HG03354 (cell line): ENCODE results near the gene CADPS.
"Not testable (repeated sequence)": the region's sequence is repeated elsewhere in the genome, so short reads cannot be mapped to it uniquely, and the experiment has no call there.

Experiments used
- ATAC-seq: cut with Tn5 transposase; IDR thresholded peaks from one replicate; pipeline ENCODE4 v1.9.1; 2021; ENCODE audit warnings: mild to moderate bottlenecking; ENCODE audit not compliant: unreplicated experiment, poor library complexity, severe bottlenecking

The CADPS gene

GRCh38 chr3:62582495-62583172, 292.6 kb downstream of the CADPS start:
- ATAC-seq: no peak

GRCh38 chr3:62580485-62580884, 294.7 kb downstream of the CADPS start:
- not testable (repeated sequence) for ATAC-seq

GRCh38 chr3:62577153-62577552, 298.1 kb downstream of the CADPS start:
- no peak for ATAC-seq

GRCh38 chr3:62574266-62574898, 300.8 kb downstream of the CADPS start:
- no peak for ATAC-seq

- ATAC-seq: no peak
Measured at GRCh38 chr3:62571916-62572315, 303.3 kb downstream of the CADPS start.

- no peak for ATAC-seq
Measured at GRCh38 chr3:62570888-62571287, 304.3 kb downstream of the CADPS start.

- no peak for ATAC-seq
Measured at GRCh38 chr3:62569609-62570008, 305.6 kb downstream of the CADPS start.

GRCh38 chr3:62567097-62568021, 307.9 kb downstream of the CADPS start:
- no peak for ATAC-seq

GRCh38 chr3:62566022-62566557, 309.1 kb downstream of the CADPS start:
- no peak for ATAC-seq

- no peak for ATAC-seq
Measured at GRCh38 chr3:62562596-62562995, 312.6 kb downstream of the CADPS start.

GRCh38 chr3:62562017-62562416, 313.2 kb downstream of the CADPS start:
- no peak for ATAC-seq

- ATAC-seq: no peak
Measured at GRCh38 chr3:62559831-62560445, 315.3 kb downstream of the CADPS start.

- ATAC-seq: peak; percentile 61
Measured at GRCh38 chr3:62558549-62559112, 316.6 kb downstream of the CADPS start.

GRCh38 chr3:62557983-62558382, 317.2 kb downstream of the CADPS start:
- ATAC-seq: no peak

- no peak for ATAC-seq
Measured at GRCh38 chr3:62557450-62557849, 317.8 kb downstream of the CADPS start.

- no peak for ATAC-seq
Measured at GRCh38 chr3:62556121-62556815, 318.9 kb downstream of the CADPS start.

GRCh38 chr3:62554264-62554799, 320.9 kb downstream of the CADPS start:
- no peak for ATAC-seq

GRCh38 chr3:62553811-62554210, 321.4 kb downstream of the CADPS start:
- no peak for ATAC-seq

- no peak for ATAC-seq
Measured at GRCh38 chr3:62551556-62551955, 323.7 kb downstream of the CADPS start.
